DOHH2 (cell line): ENCODE measurements around the gene MZB1.

Experiments used
- H3F3A ChIP-seq: fragments of 200-600 bp; sonication (generic), shearing (Covaris generic); 2 replicates; pipeline ENCODE4 v1.6.0; 2016; ENCODE audit warnings: antibody characterized with exemption, mild to moderate bottlenecking; ENCODE audit not compliant: control insufficient read depth, insufficient read depth
- H3K27ac ChIP-seq: fragments of 200-600 bp; sonication (generic); 2 replicates; pipeline ENCODE4 v1.5.1; 2014; ENCODE audit warnings: low read depth, mild to moderate bottlenecking, low read length, moderate library complexity
- H3K27me3 ChIP-seq: fragments of 200-600 bp; sonication (generic); 2 replicates; pipeline ENCODE4 v1.6.1; 2014; ENCODE audit warnings: mild to moderate bottlenecking, low read length, mixed read lengths; ENCODE audit not compliant: control insufficient read depth
- H3K36me3 ChIP-seq: fragments of 200-600 bp; sonication (generic); 2 replicates; pipeline ENCODE4 v1.6.1; 2014; ENCODE audit warnings: mild to moderate bottlenecking, low read length, moderate library complexity, mixed read lengths; ENCODE audit not compliant: control insufficient read depth
- H3K4me1 ChIP-seq: fragments of 200-600 bp; sonication (generic); 2 replicates; pipeline ENCODE4 v1.6.1; 2014; ENCODE audit warnings: mild to moderate bottlenecking, low read length, mixed read lengths; ENCODE audit not compliant: control insufficient read depth
- H3K4me2 ChIP-seq: fragments of 200-600 bp; sonication (generic); 2 replicates; pipeline ENCODE4 v1.6.0; 2014; ENCODE audit warnings: mild to moderate bottlenecking, low read length, moderate library complexity
- H3K4me3 ChIP-seq: fragments of 200-600 bp; sonication (generic); 2 replicates; pipeline ENCODE4 v1.5.1; 2014; ENCODE audit warnings: mild to moderate bottlenecking, low read length, mixed read lengths
- H3K79me2 ChIP-seq: fragments of 200-600 bp; sonication (generic); 2 replicates; pipeline ENCODE4 v1.6.1; 2014; ENCODE audit warnings: mild to moderate bottlenecking, low read length, mixed read lengths; ENCODE audit not compliant: control insufficient read depth
- H3K9me2 ChIP-seq: fragments of 200-600 bp; sonication (generic); replicated peaks from 2 replicates; pipeline ENCODE4 v1.6.1; 2014; ENCODE audit warnings: mild to moderate bottlenecking, low read length, mixed read lengths; ENCODE audit not compliant: control insufficient read depth
- H3K9me3 ChIP-seq: fragments of 200-600 bp; sonication (generic); 2 replicates; pipeline ENCODE4 v1.6.1; 2014; ENCODE audit warnings: antibody characterized with exemption, low read length, mixed read lengths; ENCODE audit not compliant: control insufficient read depth, insufficient read depth
- H4K20me1 ChIP-seq: fragments of 200-600 bp; sonication (generic); 2 replicates; pipeline ENCODE4 v1.6.0; 2014; ENCODE audit warnings: low read depth, mild to moderate bottlenecking, antibody characterized with exemption, low read length, moderate library complexity; ENCODE audit not compliant: control insufficient read depth, insufficient read depth
- CTCF ChIP-seq: fragments of 200-600 bp; sonication (generic); IDR thresholded peaks from one replicate; pipeline ENCODE4 v1.5.1; 2014; ENCODE audit warnings: antibody characterized with exemption, mild to moderate bottlenecking, low read depth, low read length; ENCODE audit not compliant: poor library complexity, severe bottlenecking
- EZH2phosphoT487 ChIP-seq: fragments of 200-600 bp; sonication (generic); IDR thresholded peaks from 2 replicates; pipeline ENCODE4 v1.6.1; 2017; ENCODE audit warnings: borderline replicate concordance, mild to moderate bottlenecking, antibody characterized with exemption, low read length, moderate library complexity, mixed read lengths

MZB1 gene

GRCh38 chr5:139379626-139380449 is 9.9 kb downstream of the MZB1 start:
- Histone ChIP-seq H3K27ac (no peak overlapping the region), H3K27me3 (no peaks in the 10 kb centered on the region)

GRCh38 chr5:139378941-139379361 is 10.8 kb downstream of the MZB1 start:
- no peaks in the 10 kb centered on the region for H4K20me1 ChIP-seq
- no peaks in the 10 kb centered on the region for H3K36me3 ChIP-seq
- no peaks in the 10 kb centered on the region for H3K27me3 ChIP-seq
- H3F3A ChIP-seq = peaks cover 11% of the 10 kb centered on the region
- H3K27ac ChIP-seq = no peak overlapping the region
- no peak overlapping the region for H3K4me2 ChIP-seq
- H3K9me2 ChIP-seq = no peaks in the 10 kb centered on the region
- H3K4me3 ChIP-seq = no peak overlapping the region
- peaks cover 21% of the 10 kb centered on the region for H3K4me1 ChIP-seq
- TF ChIP-seq CTCF = no peak
- TF ChIP-seq EZH2phosphoT487 = no peak
- H3K79me2 ChIP-seq = no peaks in the 10 kb centered on the region
- H3K9me3 ChIP-seq = no peaks in the 10 kb centered on the region

More at GRCh38 chr5:139379626-139380449, 9.9 kb downstream of the MZB1 start:
- Histone ChIP-seq H3K79me2 (no peaks in the 10 kb centered on the region), H3K4me1 (peaks cover 30% of the 10 kb centered on the region), H3K9me2 (no peaks in the 10 kb centered on the region), H3F3A (peaks cover 20% of the 10 kb centered on the region), H3K4me3 (no peak overlapping the region), H4K20me1 (no peaks in the 10 kb centered on the region), H3K9me3 (no peaks in the 10 kb centered on the region), H3K36me3 (peaks cover 3% of the 10 kb centered on the region; the same call in 1 of the 2 replicates), H3K4me2 (no peak overlapping the region)
- TF ChIP-seq CTCF (no peak), EZH2phosphoT487 (no peak)

- no peaks in the 10 kb centered on the region for H3K79me2 ChIP-seq
- no peaks in the 10 kb centered on the region for H3K36me3 ChIP-seq
- H3K4me3 ChIP-seq = no peak overlapping the region
- no peaks in the 10 kb centered on the region for H3K9me3 ChIP-seq
- peaks cover 14% of the 10 kb centered on the region for H3K4me1 ChIP-seq
- no peaks in the 10 kb centered on the region for H3K9me2 ChIP-seq
- no peak overlapping the region for H3K27ac ChIP-seq
- H3F3A ChIP-seq = peaks cover 4% of the 10 kb centered on the region
- H4K20me1 ChIP-seq = no peaks in the 10 kb centered on the region
- H3K4me2 ChIP-seq = no peak overlapping the region
- H3K27me3 ChIP-seq = no peaks in the 10 kb centered on the region
- TF ChIP-seq CTCF (no peak), EZH2phosphoT487 (no peak)
Observed at GRCh38 chr5:139378101-139378825, 11.4 kb downstream of the MZB1 start.
